DND-41 (cell line): ENCODE measurements around the gene CLEC17A.

Source experiments
- CTCF ChIP-seq: IDR thresholded peaks from 2 replicates; pipeline ENCODE4 v1.5.1; 2012; ENCODE audit warnings: borderline replicate concordance, low read length, moderate library complexity, mild to moderate bottlenecking; ENCODE audit not compliant: poor library complexity, severe bottlenecking; ENCODE audit errors: extremely low read depth
- EZH2 ChIP-seq: IDR thresholded peaks from 3 replicates; pipeline ENCODE4 v1.6.1; 2012; ENCODE audit warnings: borderline replicate concordance, low read depth, mild to moderate bottlenecking, moderate library complexity, low read length, inconsistent platforms; ENCODE audit not compliant: severe bottlenecking

DNA sequence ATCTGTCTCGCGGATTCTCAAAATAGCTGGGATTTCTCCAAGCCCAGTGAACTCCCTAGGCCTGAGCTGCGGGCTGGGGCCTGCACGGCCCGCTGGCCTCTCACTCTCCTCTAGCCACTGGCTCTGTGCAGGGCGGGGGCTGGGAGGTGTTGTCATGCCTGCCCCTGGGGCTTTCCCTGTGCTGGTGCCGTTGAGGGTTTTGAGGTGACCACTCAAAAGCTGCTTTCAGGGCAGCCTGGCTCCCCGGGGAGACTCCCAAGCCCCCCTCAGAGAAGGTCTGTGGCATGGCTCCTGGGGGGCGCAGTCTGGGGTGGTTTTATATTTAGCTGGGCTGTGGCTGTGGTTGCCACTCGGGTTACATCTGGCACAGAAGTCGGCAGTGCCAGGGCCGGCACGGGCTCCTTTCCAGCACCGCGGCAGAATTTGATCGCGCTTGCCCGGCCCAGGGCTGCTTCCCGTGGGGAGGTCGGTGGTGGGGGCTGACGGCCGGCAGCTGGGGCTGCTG lies 21.0 kb upstream of the CLEC17A start:
- TF ChIP-seq CTCF, result no peak
- no peak for TF ChIP-seq EZH2
